ENCODE results near the gene PTBP1.

The PTBP1 gene

GRCh38 chr19:756821-757688 lies 40.2 kb upstream of the PTBP1 start:
- Histone ChIP-seq H3K36me3 (ENCODE audit: control insufficient read depth, insufficient read depth, low read length) (no peaks in the 10 kb centered on the region), H3K27ac (ENCODE audit: low read depth, low read length) (no peak overlapping the region), H3K9ac (ENCODE audit: low read length) (no peak overlapping the region), H3K4me3 (ENCODE audit: low read depth, low read length) (no peak overlapping the region), H3K4me1 (ENCODE audit: control insufficient read depth, insufficient read depth, low read length) (no peaks in the 10 kb centered on the region; the same call in 1 of the 2 replicates), H3K9me3 (ENCODE audit: control insufficient read depth, insufficient read depth, low read depth, low read length) (peaks cover 14% of the 10 kb centered on the region; the same call in 1 of the 2 replicates), H3K27me3 (ENCODE audit: control insufficient read depth, insufficient read depth, low read length) (no peaks in the 10 kb centered on the region)

DNA sequence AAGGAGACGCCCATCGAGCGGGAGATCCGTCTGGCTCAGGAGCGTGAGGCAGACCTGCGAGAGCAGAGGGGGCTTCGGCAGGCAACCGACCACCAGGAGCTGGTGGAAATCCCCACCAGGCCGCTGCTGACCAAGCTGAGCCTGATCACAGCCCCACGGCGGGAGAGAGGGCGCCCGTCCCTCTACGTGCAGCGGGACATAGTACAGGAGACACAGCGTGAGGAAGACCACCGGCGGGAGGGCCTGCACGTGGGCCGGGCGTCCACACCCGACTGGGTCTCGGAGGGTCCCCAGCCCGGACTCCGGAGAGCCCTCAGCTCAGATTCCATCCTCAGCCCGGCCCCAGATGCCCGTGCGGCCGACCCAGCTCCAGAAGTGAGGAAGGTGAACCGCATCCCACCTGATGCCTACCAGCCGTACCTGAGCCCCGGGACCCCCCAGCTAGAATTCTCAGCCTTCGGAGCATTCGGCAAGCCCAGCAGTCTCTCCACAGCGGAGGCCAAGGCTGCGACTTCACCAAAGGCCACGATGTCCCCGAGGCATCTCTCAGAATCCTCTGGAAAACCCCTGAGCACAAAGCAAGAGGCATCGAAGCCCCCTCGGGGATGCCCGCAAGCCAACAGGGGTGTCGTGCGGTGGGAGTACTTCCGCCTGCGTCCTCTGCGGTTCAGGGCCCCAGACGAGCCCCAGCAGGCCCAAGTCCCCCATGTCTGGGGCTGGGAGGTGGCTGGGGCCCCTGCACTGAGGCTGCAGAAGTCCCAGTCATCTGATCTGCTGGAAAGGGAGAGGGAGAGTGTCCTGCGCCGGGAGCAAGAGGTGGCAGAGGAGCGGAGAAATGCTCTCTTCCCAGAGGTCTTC lies 39.2 kb upstream of the PTBP1 start:
- Histone ChIP-seq H3K9me3 (ENCODE audit: control insufficient read depth, insufficient read depth, low read depth, low read length) (peaks cover 14% of the 10 kb centered on the region; the same call in 1 of the 2 replicates), H3K4me1 (ENCODE audit: control insufficient read depth, insufficient read depth, low read length) (no peaks in the 10 kb centered on the region; the same call in 1 of the 2 replicates), H3K36me3 (ENCODE audit: control insufficient read depth, insufficient read depth, low read length) (no peaks in the 10 kb centered on the region), H3K4me3 (ENCODE audit: low read depth, low read length) (no peak overlapping the region), H3K9ac (ENCODE audit: low read length) (no peak overlapping the region), H3K27me3 (ENCODE audit: control insufficient read depth, insufficient read depth, low read length) (no peaks in the 10 kb centered on the region), H3K27ac (ENCODE audit: low read depth, low read length) (no peak overlapping the region)

DNA sequence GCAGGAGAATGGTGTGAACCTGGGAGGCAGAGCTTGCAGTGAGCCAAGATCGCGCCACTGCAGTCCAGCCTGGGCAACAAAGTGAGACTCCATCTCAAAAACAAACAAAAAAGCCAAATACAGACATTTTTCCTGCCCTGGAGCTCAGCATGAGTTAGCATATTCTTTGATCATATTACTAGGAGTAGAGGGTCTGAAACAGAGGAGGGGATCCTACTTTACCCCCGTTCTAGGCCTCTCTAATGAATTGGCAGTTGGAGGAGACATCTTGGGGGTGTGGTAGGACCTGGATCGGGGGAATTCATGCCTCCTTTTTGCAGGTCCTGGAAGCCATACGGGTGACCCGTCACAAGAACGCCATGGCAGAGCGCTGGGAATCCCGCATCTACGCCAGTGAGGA lies 34.1 kb upstream of the PTBP1 start:
- no peak overlapping the region for H3K9ac ChIP-seq (ENCODE audit: low read length)
- no peaks in the 10 kb centered on the region for H3K27me3 ChIP-seq (ENCODE audit: control insufficient read depth, insufficient read depth, low read length)
- H3K27ac ChIP-seq (ENCODE audit: low read depth, low read length) = no peak overlapping the region
- peaks cover 12% of the 10 kb centered on the region; the same call in 1 of the 2 replicates for H3K9me3 ChIP-seq (ENCODE audit: control insufficient read depth, insufficient read depth, low read depth, low read length)
- no peak overlapping the region for H3K4me3 ChIP-seq (ENCODE audit: low read depth, low read length)
- H3K36me3 ChIP-seq (ENCODE audit: control insufficient read depth, insufficient read depth, low read length) = no peaks in the 10 kb centered on the region
- H3K4me1 ChIP-seq (ENCODE audit: control insufficient read depth, insufficient read depth, low read length) = no peaks in the 10 kb centered on the region

- Histone ChIP-seq H3K9ac (ENCODE audit: low read length) (no peak overlapping the region), H3K27me3 (ENCODE audit: control insufficient read depth, insufficient read depth, low read length) (no peaks in the 10 kb centered on the region), H3K4me3 (ENCODE audit: low read depth, low read length) (no peak overlapping the region), H3K36me3 (ENCODE audit: control insufficient read depth, insufficient read depth, low read length) (no peaks in the 10 kb centered on the region), H3K9me3 (ENCODE audit: control insufficient read depth, insufficient read depth, low read depth, low read length) (peaks cover 5% of the 10 kb centered on the region; the same call in 1 of the 2 replicates), H3K4me1 (ENCODE audit: control insufficient read depth, insufficient read depth, low read length) (no peaks in the 10 kb centered on the region), H3K27ac (ENCODE audit: low read depth, low read length) (no peak overlapping the region)
These were observed 33.4 kb upstream of the PTBP1 start for GRCh38 chr19:763869-764268.

DNA sequence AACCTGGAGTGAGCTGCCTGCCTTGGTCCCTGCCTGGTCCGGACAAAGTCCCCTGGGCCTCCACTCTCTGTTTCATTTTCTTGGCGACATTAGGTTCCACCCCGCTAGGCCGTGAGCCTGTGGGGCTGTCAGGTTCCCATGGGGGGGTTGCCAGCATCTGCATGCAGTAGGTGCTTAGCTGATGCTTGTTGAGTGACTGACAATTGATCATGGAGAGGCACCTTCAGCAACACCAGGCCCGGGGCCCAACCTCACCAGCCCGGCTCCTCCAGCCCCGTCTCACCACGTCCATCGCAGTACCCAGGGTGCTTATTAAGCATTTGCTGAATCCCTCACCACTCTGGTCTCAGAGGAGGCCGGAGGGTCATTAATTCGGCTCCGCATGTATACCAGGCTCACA lies 33.0 kb upstream of the PTBP1 start:
- Histone ChIP-seq H3K27me3 (ENCODE audit: control insufficient read depth, insufficient read depth, low read length) (no peaks in the 10 kb centered on the region), H3K9me3 (ENCODE audit: control insufficient read depth, insufficient read depth, low read depth, low read length) (peaks cover 5% of the 10 kb centered on the region; the same call in 1 of the 2 replicates), H3K4me3 (ENCODE audit: low read depth, low read length) (no peak overlapping the region), H3K36me3 (ENCODE audit: control insufficient read depth, insufficient read depth, low read length) (no peaks in the 10 kb centered on the region), H3K27ac (ENCODE audit: low read depth, low read length) (no peak overlapping the region), H3K4me1 (ENCODE audit: control insufficient read depth, insufficient read depth, low read length) (no peaks in the 10 kb centered on the region), H3K9ac (ENCODE audit: low read length) (no peak overlapping the region)

GRCh38 chr19:765179-765738 lies 32.0 kb upstream of the PTBP1 start:
- Histone ChIP-seq H3K4me3 (ENCODE audit: low read depth, low read length) (no peak overlapping the region), H3K27ac (ENCODE audit: low read depth, low read length) (no peak overlapping the region), H3K27me3 (ENCODE audit: control insufficient read depth, insufficient read depth, low read length) (no peaks in the 10 kb centered on the region), H3K9me3 (ENCODE audit: control insufficient read depth, insufficient read depth, low read depth, low read length) (peaks cover 5% of the 10 kb centered on the region; the same call in 1 of the 2 replicates), H3K36me3 (ENCODE audit: control insufficient read depth, insufficient read depth, low read length) (no peaks in the 10 kb centered on the region), H3K4me1 (ENCODE audit: control insufficient read depth, insufficient read depth, low read length) (no peaks in the 10 kb centered on the region), H3K9ac (ENCODE audit: low read length) (no peak overlapping the region)

GRCh38 chr19:768424-768823 lies 28.8 kb upstream of the PTBP1 start:
- H3K9ac ChIP-seq (ENCODE audit: low read length) = no peak overlapping the region
- peaks cover 3% of the 10 kb centered on the region; the same call in 1 of the 2 replicates for H3K4me1 ChIP-seq (ENCODE audit: control insufficient read depth, insufficient read depth, low read length)
- no peaks in the 10 kb centered on the region for H3K36me3 ChIP-seq (ENCODE audit: control insufficient read depth, insufficient read depth, low read length)
- H3K9me3 ChIP-seq (ENCODE audit: control insufficient read depth, insufficient read depth, low read depth, low read length) = no peaks in the 10 kb centered on the region
- H3K4me3 ChIP-seq (ENCODE audit: low read depth, low read length) = no peak overlapping the region
- no peaks in the 10 kb centered on the region for H3K27me3 ChIP-seq (ENCODE audit: control insufficient read depth, insufficient read depth, low read length)
- H3K27ac ChIP-seq (ENCODE audit: low read depth, low read length) = no peak overlapping the region

DNA sequence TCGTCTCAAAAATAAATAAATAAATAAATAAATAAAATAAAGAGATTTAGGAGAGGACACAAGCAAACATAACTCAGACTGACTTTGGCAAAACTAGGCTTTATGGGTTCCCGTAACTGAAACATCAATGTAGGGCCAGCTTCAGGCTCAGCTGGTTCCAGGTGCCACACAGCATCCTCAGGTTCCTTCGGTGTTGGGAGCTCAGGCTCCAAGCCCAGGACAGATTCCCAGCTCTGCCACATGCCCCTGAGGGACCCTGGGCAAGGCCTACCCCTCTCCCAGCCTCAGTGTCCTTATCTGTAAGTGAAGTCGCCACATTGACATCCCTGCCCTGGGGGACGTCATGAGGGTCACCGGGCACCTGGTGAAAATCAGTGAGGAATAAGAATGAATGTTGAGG lies 27.6 kb upstream of the PTBP1 start:
- Histone ChIP-seq H3K4me1 (ENCODE audit: control insufficient read depth, insufficient read depth, low read length) (peaks cover 3% of the 10 kb centered on the region; the same call in 1 of the 2 replicates), H3K9ac (ENCODE audit: low read length) (no peak overlapping the region), H3K4me3 (ENCODE audit: low read depth, low read length) (no peak overlapping the region), H3K9me3 (ENCODE audit: control insufficient read depth, insufficient read depth, low read depth, low read length) (no peaks in the 10 kb centered on the region), H3K27me3 (ENCODE audit: control insufficient read depth, insufficient read depth, low read length) (no peaks in the 10 kb centered on the region), H3K36me3 (ENCODE audit: control insufficient read depth, insufficient read depth, low read length) (no peaks in the 10 kb centered on the region), H3K27ac (ENCODE audit: low read depth, low read length) (no peak overlapping the region)

GRCh38 chr19:771332-771785 lies 25.9 kb upstream of the PTBP1 start:
- Histone ChIP-seq H3K27me3 (ENCODE audit: control insufficient read depth, insufficient read depth, low read length) (no peaks in the 10 kb centered on the region), H3K9me3 (ENCODE audit: control insufficient read depth, insufficient read depth, low read depth, low read length) (no peaks in the 10 kb centered on the region), H3K27ac (ENCODE audit: low read depth, low read length) (no peak overlapping the region), H3K9ac (ENCODE audit: low read length) (no peak overlapping the region), H3K4me3 (ENCODE audit: low read depth, low read length) (no peak overlapping the region), H3K4me1 (ENCODE audit: control insufficient read depth, insufficient read depth, low read length) (peaks cover 3% of the 10 kb centered on the region; the same call in 1 of the 2 replicates), H3K36me3 (ENCODE audit: control insufficient read depth, insufficient read depth, low read length) (no peaks in the 10 kb centered on the region)

DNA sequence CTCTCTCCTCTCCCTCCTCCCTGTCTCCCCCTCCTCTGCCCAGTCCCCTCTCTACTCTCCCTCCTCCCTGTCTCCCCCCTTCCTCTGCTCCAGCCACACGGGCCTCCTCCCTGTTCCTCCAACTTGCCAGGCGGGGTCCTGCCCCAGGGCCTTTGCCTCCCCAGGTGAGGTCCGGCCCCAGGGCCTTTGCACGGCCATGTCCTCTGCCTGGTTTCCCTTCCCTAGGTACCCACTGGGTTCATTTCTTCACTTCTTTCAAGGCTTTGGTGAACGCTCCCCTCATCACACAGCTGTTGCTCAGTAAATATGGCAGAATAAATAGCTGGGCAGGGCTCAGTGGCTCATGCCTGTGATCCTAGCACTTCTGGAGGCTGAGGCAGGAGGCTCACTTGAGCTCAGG lies 25.2 kb upstream of the PTBP1 start:
- no peaks in the 10 kb centered on the region for H3K9me3 ChIP-seq (ENCODE audit: control insufficient read depth, insufficient read depth, low read depth, low read length)
- H3K36me3 ChIP-seq (ENCODE audit: control insufficient read depth, insufficient read depth, low read length) = no peaks in the 10 kb centered on the region
- H3K27ac ChIP-seq (ENCODE audit: low read depth, low read length) = no peak overlapping the region
- H3K9ac ChIP-seq (ENCODE audit: low read length) = no peak overlapping the region
- H3K4me3 ChIP-seq (ENCODE audit: low read depth, low read length) = no peak overlapping the region
- H3K27me3 ChIP-seq (ENCODE audit: control insufficient read depth, insufficient read depth, low read length) = no peaks in the 10 kb centered on the region
- peaks cover 3% of the 10 kb centered on the region; the same call in 1 of the 2 replicates for H3K4me1 ChIP-seq (ENCODE audit: control insufficient read depth, insufficient read depth, low read length)
